ENCODE data around the gene RGL4. TPM values are rescaled to one million over a fixed set of nuclear protein-coding genes. Genes with fewer than 3 reads are reported as not detected.

The RGL4 gene
- total RNA-seq, 1 donor from 2014 or later = not detected

- DNase-seq = no peak
Observed at GRCh38 chr22:23744001-23744400, 53.2 kb downstream of the RGL4 start.

GRCh38 chr22:23744485-23744884 is 53.7 kb downstream of the RGL4 start:
- no peak for DNase-seq

- DNase-seq = no peak
Observed at GRCh38 chr22:23745791-23746190, 55.0 kb downstream of the RGL4 start.

Other genes with a start within 250 kb of the RGL4 start
- not detected in 2 replicates for gene IGLL1, start 110.7 kb upstream of the RGL4 start, total RNA-seq
- gene DRICH1, start 58.7 kb upstream of the RGL4 start, total RNA-seq = 0.05 and 0.17 TPM in 2 replicates
- gene ZNF70, start 60.1 kb downstream of the RGL4 start, total RNA-seq = 2.2 and 2.3 TPM in 2 replicates
- not detected in 2 replicates for gene VPREB3, start 63.4 kb downstream of the RGL4 start, total RNA-seq
- gene C22orf15, start 72.0 kb downstream of the RGL4 start, total RNA-seq = 0.14 TPM in 1 of 2 replicates, not detected in the other
- gene CHCHD10, start 77.0 kb downstream of the RGL4 start, total RNA-seq = 2.6 and 9.6 TPM in 2 replicates
- gene MMP11, start 81.8 kb downstream of the RGL4 start, total RNA-seq = 4.4 and 7.3 TPM in 2 replicates
- 24.5 and 45.8 TPM in 2 replicates for gene SMARCB1, start 96.0 kb downstream of the RGL4 start, total RNA-seq
- gene DERL3, start 148.0 kb downstream of the RGL4 start, total RNA-seq = 0.68 and 1.3 TPM in 2 replicates
- 4.7 and 6.0 TPM in 2 replicates for gene SLC2A11, start 166.9 kb downstream of the RGL4 start, total RNA-seq
- gene MIF, start 203.4 kb downstream of the RGL4 start, total RNA-seq = 153 and 274 TPM in 2 replicates